ES-I3 (cell line): ENCODE data around the gene PODXL2.
"Not testable (repeated sequence)": the region's sequence is repeated elsewhere in the genome, so short reads cannot be mapped to it uniquely, and the experiment has no call there.

Source experiments
- H3K36me3 ChIP-seq: 2 replicates; pipeline ENCODE4 v1.6.1; 2013; ENCODE audit warnings: mild to moderate bottlenecking, low read length, control low read depth, moderate library complexity; ENCODE audit not compliant: insufficient read depth
- H3K4me1 ChIP-seq: 2 replicates; pipeline ENCODE4 v1.6.1; 2013; ENCODE audit warnings: mild to moderate bottlenecking, control low read depth, low read length; ENCODE audit not compliant: insufficient read depth
- H3K9ac ChIP-seq: 2 replicates; pipeline ENCODE4 v1.6.1; 2013; ENCODE audit warnings: low read depth, mild to moderate bottlenecking, low read length, moderate library complexity
- H3K9me3 ChIP-seq: 2 replicates; pipeline ENCODE4 v1.6.1; 2013; ENCODE audit warnings: mild to moderate bottlenecking, low read length, moderate library complexity; ENCODE audit not compliant: control insufficient read depth, insufficient read depth

Gene PODXL2

DNA sequence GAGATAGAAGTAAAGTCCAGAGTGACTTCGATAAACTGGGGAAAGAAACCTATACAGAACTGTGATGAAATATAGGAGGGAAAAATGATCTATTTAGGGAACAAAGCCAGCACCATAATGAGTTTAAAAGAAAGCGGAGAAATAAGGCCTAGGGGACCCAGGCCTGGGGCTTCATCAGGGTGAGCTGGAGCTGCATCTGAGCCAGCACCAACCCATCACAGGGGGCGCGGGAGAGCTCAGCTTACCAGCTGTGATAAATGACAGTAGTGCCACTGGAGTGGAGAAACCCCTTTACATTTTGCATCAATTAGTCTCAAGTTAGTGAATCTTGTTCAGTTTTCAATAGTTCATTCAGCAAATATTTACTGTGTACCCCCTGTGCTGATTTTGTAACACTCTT, 21.3 kb downstream of the PODXL2 start:
- Histone ChIP-seq H3K4me1 (no peaks in the 10 kb centered on the region), H3K36me3 (no peaks in the 10 kb centered on the region), H3K9ac (no peak overlapping the region), H3K9me3 (no peaks in the 10 kb centered on the region)

- no peaks in the 10 kb centered on the region for H3K9me3 ChIP-seq
- no peak overlapping the region for H3K9ac ChIP-seq
- no peaks in the 10 kb centered on the region for H3K36me3 ChIP-seq
- peaks cover 9% of the 10 kb centered on the region; the same call in 1 of the 2 replicates for H3K4me1 ChIP-seq
Observed at GRCh38 chr3:127651516-127652172, 22.7 kb downstream of the PODXL2 start.

GRCh38 chr3:127652246-127652995, 23.4 kb downstream of the PODXL2 start:
- Histone ChIP-seq H3K9me3 (no peaks in the 10 kb centered on the region), H3K4me1 (peaks cover 9% of the 10 kb centered on the region; the same call in 1 of the 2 replicates), H3K36me3 (no peaks in the 10 kb centered on the region), H3K9ac (no peak overlapping the region)

GRCh38 chr3:127654374-127654773, 25.4 kb downstream of the PODXL2 start:
- peaks cover 9% of the 10 kb centered on the region; the same call in 1 of the 2 replicates for H3K4me1 ChIP-seq
- no peak overlapping the region for H3K9ac ChIP-seq
- H3K36me3 ChIP-seq: no peaks in the 10 kb centered on the region
- no peaks in the 10 kb centered on the region for H3K9me3 ChIP-seq

GRCh38 chr3:127654993-127655392, 26.0 kb downstream of the PODXL2 start:
- not testable (repeated sequence) for H3K9ac ChIP-seq, H3K4me1 ChIP-seq, H3K36me3 ChIP-seq, H3K9me3 ChIP-seq

DNA sequence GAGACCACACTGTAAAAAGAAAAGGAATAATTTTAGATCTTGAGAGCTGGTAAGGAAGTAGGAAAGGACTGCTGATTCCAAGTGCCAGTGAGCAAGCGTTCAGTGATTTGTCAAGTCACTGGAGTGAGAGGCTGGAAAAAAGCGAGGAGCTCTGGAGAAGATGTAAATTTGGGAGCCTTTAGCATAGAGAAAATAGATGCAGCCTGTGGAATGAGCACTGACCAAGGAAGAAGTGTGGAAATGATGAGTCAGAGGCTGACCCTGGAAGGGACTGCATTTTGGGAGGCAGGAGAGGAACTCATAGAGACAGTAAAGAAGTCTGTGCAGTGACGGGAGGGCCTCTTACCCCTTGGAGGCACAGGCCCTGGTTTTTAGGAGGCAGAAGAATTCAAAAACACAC, 26.7 kb downstream of the PODXL2 start:
- H3K9me3 ChIP-seq: no peaks in the 10 kb centered on the region
- H3K9ac ChIP-seq: no peak overlapping the region

GRCh38 chr3:127656906-127657305, 27.9 kb downstream of the PODXL2 start:
- Histone ChIP-seq H3K36me3 (no peaks in the 10 kb centered on the region), H3K9me3 (no peaks in the 10 kb centered on the region), H3K4me1 (peaks cover 9% of the 10 kb centered on the region; the same call in 1 of the 2 replicates), H3K9ac (no peak overlapping the region)

More for the DNA sequence above, 26.7 kb downstream of the PODXL2 start:
- H3K4me1 ChIP-seq: peaks cover 9% of the 10 kb centered on the region; the same call in 1 of the 2 replicates
- H3K36me3 ChIP-seq: no peaks in the 10 kb centered on the region

- Histone ChIP-seq H3K9ac (no peak overlapping the region), H3K36me3 (no peaks in the 10 kb centered on the region), H3K9me3 (no peaks in the 10 kb centered on the region), H3K4me1 (peaks cover 9% of the 10 kb centered on the region; the same call in 1 of the 2 replicates)
Observed at GRCh38 chr3:127658234-127658633, 29.2 kb downstream of the PODXL2 start.

- no peak overlapping the region for H3K9ac ChIP-seq
- H3K36me3 ChIP-seq: peaks cover 1% of the 10 kb centered on the region; the same call in 1 of the 2 replicates
- peaks cover 4% of the 10 kb centered on the region; the same call in 1 of the 2 replicates for H3K4me1 ChIP-seq
- H3K9me3 ChIP-seq: no peaks in the 10 kb centered on the region
Observed at GRCh38 chr3:127660621-127661251, 31.8 kb downstream of the PODXL2 start.

DNA sequence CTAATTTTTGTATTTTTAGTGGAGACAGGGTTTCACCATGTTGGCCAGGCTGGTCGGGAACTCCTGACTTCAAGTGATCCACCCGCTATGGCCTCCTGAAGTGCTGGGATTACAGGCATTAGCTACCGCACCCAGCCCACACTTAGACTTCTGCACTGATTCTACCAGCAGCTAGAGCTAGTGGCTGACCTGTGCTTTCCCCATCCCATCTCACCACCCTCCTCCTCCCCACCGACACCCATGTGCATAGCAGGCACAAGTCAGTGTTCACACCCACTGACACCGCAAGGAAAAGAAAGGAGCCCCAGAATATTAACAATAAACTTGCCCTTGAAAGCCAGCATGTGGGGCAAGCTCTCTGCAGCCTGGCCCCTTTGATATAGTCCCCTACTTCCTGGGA, 32.6 kb downstream of the PODXL2 start:
- no peaks in the 10 kb centered on the region for H3K4me1 ChIP-seq
- H3K9ac ChIP-seq: no peak overlapping the region
- peaks cover 2% of the 10 kb centered on the region; the same call in 1 of the 2 replicates for H3K36me3 ChIP-seq
- H3K9me3 ChIP-seq: no peaks in the 10 kb centered on the region

DNA sequence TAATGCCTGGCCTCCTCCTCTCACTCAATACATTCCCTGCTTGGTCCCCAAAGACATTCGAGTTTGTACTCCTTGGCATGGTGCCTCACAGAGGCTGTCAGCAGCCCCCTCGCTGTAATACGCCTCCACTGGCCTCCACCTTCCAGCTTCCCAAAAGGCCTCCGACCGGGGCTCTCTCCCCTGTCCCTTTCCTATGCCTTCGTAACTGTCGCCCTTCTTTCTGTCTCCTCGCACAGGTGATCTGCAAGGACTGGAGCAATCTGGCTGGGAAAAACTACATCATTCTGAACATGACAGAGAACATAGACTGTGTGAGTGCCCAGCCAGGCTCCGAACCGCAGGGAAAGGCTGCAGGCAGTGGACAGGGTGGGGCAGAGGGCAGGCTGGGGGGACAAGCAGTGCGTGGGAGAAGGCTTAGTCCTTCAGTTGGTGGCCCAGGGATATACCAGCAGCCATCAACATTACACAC, 33.0 kb downstream of the PODXL2 start:
- Histone ChIP-seq H3K36me3 (peaks cover 2% of the 10 kb centered on the region; the same call in 1 of the 2 replicates), H3K4me1 (no peaks in the 10 kb centered on the region), H3K9me3 (no peaks in the 10 kb centered on the region), H3K9ac (no peak overlapping the region)

DNA sequence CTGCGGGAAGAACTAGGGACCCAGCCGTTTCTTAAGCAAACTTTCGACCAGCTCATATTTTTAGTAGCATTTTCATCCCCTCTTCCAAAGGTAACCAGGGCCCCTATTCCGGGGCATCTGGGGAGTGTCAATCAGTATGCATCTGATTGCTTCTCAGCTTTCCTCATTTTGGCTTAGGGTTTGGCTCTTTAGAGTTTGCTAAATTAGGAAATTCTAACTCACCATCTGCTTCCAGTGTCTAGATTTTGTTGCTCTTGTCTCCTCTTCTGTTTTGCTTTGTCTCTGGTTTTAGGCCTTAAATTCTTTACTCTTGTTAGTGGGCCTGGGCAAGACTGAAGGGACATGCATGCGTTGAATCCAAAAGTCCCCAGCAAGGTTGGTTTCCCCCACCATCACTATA, 34.2 kb downstream of the PODXL2 start:
- Histone ChIP-seq H3K9me3 (no peaks in the 10 kb centered on the region), H3K9ac (no peak overlapping the region), H3K36me3 (peaks cover 2% of the 10 kb centered on the region; the same call in 1 of the 2 replicates), H3K4me1 (no peaks in the 10 kb centered on the region)

DNA sequence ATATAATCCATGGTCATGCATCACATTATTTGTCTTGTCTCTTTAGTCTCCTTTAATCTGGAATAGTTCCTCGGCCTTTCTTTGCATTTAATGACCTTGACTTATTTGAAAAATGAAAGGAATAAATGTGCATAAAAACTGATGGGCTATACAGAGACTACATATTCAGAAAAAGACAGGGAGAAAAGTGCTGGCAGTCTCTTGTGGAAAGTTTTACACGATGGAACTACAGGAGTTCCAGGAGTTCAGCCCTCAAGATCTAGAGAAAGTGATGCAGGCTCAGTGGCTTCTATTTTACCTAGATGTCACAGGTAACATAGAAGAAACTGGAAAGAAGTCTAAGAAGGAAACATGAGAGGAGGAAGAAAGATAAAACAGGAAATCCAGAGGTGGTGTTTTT, 36.2 kb downstream of the PODXL2 start:
- H3K36me3 ChIP-seq: peaks cover 2% of the 10 kb centered on the region; the same call in 1 of the 2 replicates
- no peaks in the 10 kb centered on the region for H3K4me1 ChIP-seq
- H3K9me3 ChIP-seq: no peaks in the 10 kb centered on the region
- no peak overlapping the region for H3K9ac ChIP-seq

DNA sequence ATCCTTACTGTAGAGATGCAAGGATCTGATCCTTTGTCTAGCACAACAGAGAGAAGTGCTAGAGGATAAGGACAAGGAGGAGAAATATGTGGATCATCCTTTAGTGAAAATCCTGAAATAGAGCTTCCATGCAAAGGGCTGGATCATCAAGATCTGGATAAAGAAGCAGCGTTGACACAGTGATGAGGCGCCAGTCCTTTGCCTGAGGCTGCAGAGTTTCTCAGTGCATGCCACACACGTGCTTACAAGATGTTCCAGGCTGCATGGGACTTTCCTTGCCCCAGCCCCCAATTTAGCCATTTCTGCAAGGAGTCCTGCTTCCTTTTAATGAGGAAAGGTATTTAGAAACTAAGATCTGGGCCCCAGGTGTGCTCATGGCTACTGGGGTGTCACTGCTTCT, 36.6 kb downstream of the PODXL2 start:
- Histone ChIP-seq H3K36me3 (peaks cover 2% of the 10 kb centered on the region; the same call in 1 of the 2 replicates), H3K4me1 (no peaks in the 10 kb centered on the region), H3K9me3 (no peaks in the 10 kb centered on the region), H3K9ac (no peak overlapping the region)
